Measurements from ENCODE around the gene CARD11. TPM values are rescaled to one million over a fixed set of nuclear protein-coding genes. Genes with fewer than 3 reads are reported as not detected.

The CARD11 gene
- total and polyA plus RNA-seq, 5 donors from 2014 or later: 7.1 to 118 (median 10.8) TPM

DNA sequence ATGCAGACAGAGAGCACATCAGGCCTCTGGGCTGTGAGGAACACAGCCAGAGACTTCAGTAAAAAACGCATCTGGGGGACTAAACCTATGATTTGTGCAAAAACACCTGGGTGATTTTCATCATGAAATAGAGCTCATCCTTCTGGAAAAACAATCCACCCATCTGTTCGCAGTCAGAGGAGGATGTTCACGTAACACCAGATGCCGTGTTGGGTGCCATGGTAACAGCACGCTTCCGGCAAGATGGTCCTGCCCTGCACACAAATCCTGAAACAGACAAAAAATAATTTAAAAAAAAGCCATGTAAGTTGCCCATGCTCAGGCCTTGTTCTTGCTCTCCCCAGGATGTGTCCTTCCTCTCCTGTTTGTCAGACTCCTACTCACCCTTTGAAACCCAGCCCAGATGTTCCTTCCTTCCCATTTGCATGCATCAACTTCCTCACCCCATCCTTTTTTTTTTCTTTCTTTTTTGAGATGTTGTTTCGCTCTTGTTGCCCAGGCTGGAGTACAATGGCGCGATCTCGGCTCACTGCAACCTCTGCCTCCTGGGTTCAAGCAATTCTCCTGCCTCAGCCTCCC is 171.3 kb downstream of the CARD11 start:
- Histone ChIP-seq H3K36me3 (ENCODE audit: control insufficient read depth, insufficient read depth, low read length) (no peaks in the 10 kb centered on the region), H3K4me1 (ENCODE audit: control insufficient read depth, insufficient read depth, low read length, poor library complexity, severe bottlenecking) (peaks cover 32% of the 10 kb centered on the region), H3K4me3 (ENCODE audit: low read depth, low read length) (no peak overlapping the region), H3K27ac (ENCODE audit: insufficient read depth, low read length, poor library complexity, severe bottlenecking) (no peak overlapping the region), H3K9me3 (ENCODE audit: control insufficient read depth in 2 of 2, low read length in 2 of 2) (no peaks in the 10 kb centered on the region), H3K27me3 (ENCODE audit: control insufficient read depth, insufficient read depth, low read length) (no peaks in the 10 kb centered on the region)
- DNase-seq: no peak
- Mint-ChIP-seq H3K27ac (peak overlapping the region; percentile 82 to 94 (median 93)), H3K4me3 (no peak overlapping the region), H3K4me1 (peaks cover 9 to 59% (median 25%) of the 10 kb centered on the region in 4 donors), H3K36me3 (peaks cover 3% of the 10 kb centered on the region), H3K27me3 (no peaks in the 10 kb centered on the region), H3K9me3 (no peaks in the 10 kb centered on the region)
- ATAC-seq (ENCODE audit: low read depth in 2 of 2): no peak

DNA sequence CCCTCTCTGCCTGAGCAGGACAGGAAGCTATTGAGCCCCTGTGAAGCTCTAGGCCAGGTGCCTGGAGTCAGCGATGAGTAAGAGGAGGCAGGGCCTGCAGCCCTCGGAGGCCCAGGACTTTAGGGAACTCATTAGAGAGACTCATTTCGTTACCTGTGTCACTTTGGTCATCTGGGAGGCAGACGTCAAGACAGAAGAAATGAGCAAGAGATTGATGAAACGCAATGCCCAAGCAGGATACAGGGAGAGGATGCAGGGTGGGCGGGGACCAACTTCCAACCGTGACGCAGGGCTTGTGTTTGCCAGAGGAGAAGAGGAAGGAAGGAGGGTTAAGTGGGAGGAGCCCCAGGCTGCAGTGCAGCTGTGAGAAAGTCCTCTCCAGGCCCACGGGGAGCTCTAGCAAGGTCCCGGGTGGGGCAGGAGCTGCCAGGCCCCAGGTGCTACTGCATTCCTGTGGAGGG is 173.2 kb downstream of the CARD11 start:
- DNase-seq (peak; percentile 49 to 83 (median 52)), ATAC-seq (ENCODE audit: low read depth in 2 of 2) (peak; percentile 80 to 82)
- Histone ChIP-seq H3K9me3 (ENCODE audit: control insufficient read depth in 2 of 2, low read length in 2 of 2) (no peaks in the 10 kb centered on the region), H3K4me1 (ENCODE audit: control insufficient read depth, insufficient read depth, low read length, poor library complexity, severe bottlenecking) (peaks cover 32% of the 10 kb centered on the region), H3K4me3 (ENCODE audit: low read depth, low read length) (peak overlapping the region; percentile 77), H3K36me3 (ENCODE audit: control insufficient read depth, insufficient read depth, low read length) (no peaks in the 10 kb centered on the region), H3K27ac (ENCODE audit: insufficient read depth, low read length, poor library complexity, severe bottlenecking) (peak overlapping the region; percentile 58), H3K27me3 (ENCODE audit: control insufficient read depth, insufficient read depth, low read length) (no peaks in the 10 kb centered on the region)
- H3K4me1 Mint-ChIP-seq: peaks cover 9 to 63% (median 28%) of the 10 kb centered on the region in 4 donors
- H3K4me3 Mint-ChIP-seq: peak overlapping the region; percentile 87 to 100 (median 90)
- H3K27me3 Mint-ChIP-seq: no peaks in the 10 kb centered on the region
- no peaks in the 10 kb centered on the region for H3K9me3 Mint-ChIP-seq
- H3K27ac Mint-ChIP-seq: peak overlapping the region; percentile 91 to 98 (median 94)
- peaks cover 3% of the 10 kb centered on the region for H3K36me3 Mint-ChIP-seq

DNA sequence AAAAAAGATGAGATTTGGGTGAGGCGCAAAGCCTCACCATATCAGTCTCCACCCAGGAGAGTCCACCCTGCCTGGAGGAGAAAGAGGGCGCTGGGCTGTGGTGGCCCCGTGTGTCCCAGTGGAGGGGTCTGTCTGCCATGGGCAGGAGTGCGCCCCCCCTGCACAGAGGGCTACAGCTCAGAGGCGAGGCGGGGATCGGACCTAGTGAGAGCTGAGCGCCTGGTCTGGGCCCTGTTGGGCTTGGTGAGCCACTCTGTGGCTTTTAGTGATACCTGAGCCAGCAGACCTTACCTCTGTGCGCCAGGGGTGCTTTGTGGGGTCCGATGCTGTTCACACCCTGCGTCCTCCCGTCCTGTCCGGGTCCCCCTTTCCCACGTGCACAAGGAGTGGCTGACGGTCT is 173.7 kb downstream of the CARD11 start:
- Histone ChIP-seq H3K4me3 (ENCODE audit: low read depth, low read length) (peak overlapping the region; percentile 77), H3K27ac (ENCODE audit: insufficient read depth, low read length, poor library complexity, severe bottlenecking) (peak overlapping the region; percentile 58), H3K36me3 (ENCODE audit: control insufficient read depth, insufficient read depth, low read length) (no peaks in the 10 kb centered on the region), H3K27me3 (ENCODE audit: control insufficient read depth, insufficient read depth, low read length) (no peaks in the 10 kb centered on the region), H3K9me3 (ENCODE audit: control insufficient read depth in 2 of 2, low read length in 2 of 2) (no peaks in the 10 kb centered on the region), H3K4me1 (ENCODE audit: control insufficient read depth, insufficient read depth, low read length, poor library complexity, severe bottlenecking) (peaks cover 33% of the 10 kb centered on the region)
- ATAC-seq (ENCODE audit: low read depth in 2 of 2) (peak in 1 of 2 donors; percentile 7), DNase-seq (no peak)
- Mint-ChIP-seq H3K4me1 (peaks cover 10 to 65% (median 30%) of the 10 kb centered on the region in 4 donors), H3K4me3 (peak overlapping the region; percentile 87 to 100 (median 90)), H3K27ac (peak overlapping the region; percentile 91 to 98 (median 94)), H3K9me3 (no peaks in the 10 kb centered on the region), H3K36me3 (peaks cover 3% of the 10 kb centered on the region), H3K27me3 (no peaks in the 10 kb centered on the region)

DNA sequence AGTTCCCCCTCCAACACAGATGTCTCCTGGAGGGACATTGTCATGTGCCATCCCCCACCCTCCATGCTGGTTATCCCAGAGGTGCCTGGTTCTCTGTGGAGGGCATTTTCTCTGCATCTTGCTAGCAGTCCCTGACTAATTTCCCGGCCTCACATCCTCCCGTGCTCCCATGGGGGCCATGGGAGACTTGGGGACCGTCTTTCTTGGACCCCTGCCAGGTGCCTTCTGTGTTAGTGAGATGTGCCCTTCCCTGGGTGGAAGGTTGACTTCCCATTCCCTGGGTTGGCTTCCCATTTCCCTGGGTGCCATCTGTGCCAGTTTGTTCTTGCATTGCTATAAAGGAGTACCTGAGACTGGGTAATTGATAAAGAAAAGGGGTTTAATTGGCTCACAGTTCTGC is 177.1 kb downstream of the CARD11 start:
- H3K36me3 ChIP-seq (ENCODE audit: control insufficient read depth, insufficient read depth, low read length): no peaks in the 10 kb centered on the region
- Mint-ChIP-seq H3K36me3 (peaks cover 3% of the 10 kb centered on the region), H3K27ac (peak overlapping the region; percentile 23 to 84 (median 83)), H3K4me1 (peaks cover 13 to 68% (median 39%) of the 10 kb centered on the region in 4 donors), H3K4me3 (peak overlapping the region in 1 of 4 donors; percentile 43), H3K9me3 (no peaks in the 10 kb centered on the region), H3K27me3 (no peaks in the 10 kb centered on the region)
- H3K9me3 ChIP-seq (ENCODE audit: control insufficient read depth in 2 of 2, low read length in 2 of 2): no peaks in the 10 kb centered on the region
- no peaks in the 10 kb centered on the region for H3K27me3 ChIP-seq (ENCODE audit: control insufficient read depth, insufficient read depth, low read length)
- no peak overlapping the region for H3K27ac ChIP-seq (ENCODE audit: insufficient read depth, low read length, poor library complexity, severe bottlenecking)
- ATAC-seq (ENCODE audit: low read depth in 2 of 2) (no peak), DNase-seq (no peak)
- H3K4me1 ChIP-seq (ENCODE audit: control insufficient read depth, insufficient read depth, low read length, poor library complexity, severe bottlenecking): peaks cover 54% of the 10 kb centered on the region
- no peak overlapping the region for H3K4me3 ChIP-seq (ENCODE audit: low read depth, low read length)

DNA sequence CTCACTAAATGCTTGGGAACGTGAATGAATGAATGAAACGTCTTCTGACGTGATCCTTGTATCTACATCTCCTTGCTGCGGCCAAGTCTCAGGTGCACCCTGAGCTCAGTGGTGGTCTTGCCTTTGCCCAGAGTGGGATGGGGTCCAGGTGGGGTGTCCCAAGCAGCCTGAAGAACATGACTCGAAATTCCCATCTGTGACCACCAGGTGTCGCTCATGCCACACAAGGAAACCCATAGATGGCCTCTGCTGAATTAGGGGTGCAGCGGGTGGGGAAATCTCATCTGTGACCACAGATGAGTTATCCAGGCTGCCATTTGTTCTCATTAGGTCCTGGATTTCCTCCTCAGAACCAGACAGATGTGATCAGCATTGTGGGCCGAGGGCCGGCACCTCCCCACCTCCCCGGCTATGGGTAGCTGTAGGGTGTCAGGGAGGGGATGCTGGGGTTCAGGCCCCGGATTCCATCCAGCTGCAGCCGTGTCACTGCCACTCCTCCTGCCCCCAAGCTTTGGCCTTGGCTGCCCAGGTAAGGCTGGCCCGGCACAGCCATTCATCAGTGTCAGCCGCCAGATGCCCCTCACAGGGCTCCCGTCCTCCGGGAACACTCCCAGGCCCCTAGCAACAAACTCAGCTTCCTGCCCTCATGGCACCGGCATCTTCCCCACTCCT is 178.5 kb downstream of the CARD11 start:
- DNase-seq (peak; percentile 64 to 83 (median 70)), ATAC-seq (ENCODE audit: low read depth in 2 of 2) (peak; percentile 16 to 26)
- Mint-ChIP-seq H3K36me3 (peaks cover 8% of the 10 kb centered on the region), H3K27me3 (no peaks in the 10 kb centered on the region), H3K9me3 (no peaks in the 10 kb centered on the region), H3K4me1 (peaks cover 13 to 53% (median 31%) of the 10 kb centered on the region in 4 donors), H3K4me3 (peak overlapping the region in 3 of 4 donors; percentile 36 to 82 (median 79)), H3K27ac (peak overlapping the region; percentile 48 to 97 (median 91))
- Histone ChIP-seq H3K27ac (ENCODE audit: insufficient read depth, low read length, poor library complexity, severe bottlenecking) (no peak overlapping the region), H3K4me3 (ENCODE audit: low read depth, low read length) (no peak overlapping the region), H3K9me3 (ENCODE audit: control insufficient read depth in 2 of 2, low read length in 2 of 2) (no peaks in the 10 kb centered on the region), H3K36me3 (ENCODE audit: control insufficient read depth, insufficient read depth, low read length) (no peaks in the 10 kb centered on the region), H3K27me3 (ENCODE audit: control insufficient read depth, insufficient read depth, low read length) (no peaks in the 10 kb centered on the region), H3K4me1 (ENCODE audit: control insufficient read depth, insufficient read depth, low read length, poor library complexity, severe bottlenecking) (peaks cover 39% of the 10 kb centered on the region)

DNA sequence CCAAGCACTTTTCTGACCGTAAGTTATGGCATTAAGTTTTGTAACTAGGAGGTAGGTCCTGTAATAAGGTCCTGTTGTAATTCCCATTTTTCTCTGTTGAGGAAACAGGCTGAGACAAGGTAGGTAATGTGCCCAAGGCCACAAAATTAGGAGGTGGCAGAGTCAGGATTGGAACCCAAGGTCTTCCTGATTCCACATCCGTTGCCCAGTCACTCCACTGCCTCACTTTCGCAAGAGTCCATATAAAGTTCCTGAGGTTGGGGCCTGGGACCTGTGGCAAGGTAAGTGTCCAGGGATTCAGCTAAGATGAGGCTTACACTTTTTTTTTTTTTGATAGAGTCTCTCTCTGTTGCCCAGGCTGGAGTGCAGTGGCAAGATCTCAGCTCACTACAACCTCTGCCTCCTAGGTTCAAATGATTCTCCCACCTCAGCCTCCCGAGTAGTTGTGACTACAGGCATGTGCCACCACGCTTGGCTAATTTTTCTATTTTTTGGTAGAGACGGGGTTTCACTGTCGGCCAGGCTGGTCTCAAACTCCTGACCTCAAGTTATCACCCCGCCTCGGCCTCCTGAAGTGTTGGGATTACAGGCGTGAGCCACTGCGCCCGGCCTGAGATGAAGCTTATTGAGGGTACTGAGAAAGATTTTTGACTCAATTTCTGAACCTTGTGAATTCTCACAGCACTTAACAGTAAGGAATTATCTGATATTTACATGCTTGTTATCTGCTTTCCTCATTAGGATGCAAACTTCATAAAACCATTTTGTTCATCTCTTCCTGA is 179.3 kb downstream of the CARD11 start:
- H3K36me3 Mint-ChIP-seq: peaks cover 13% of the 10 kb centered on the region
- DNase-seq (no peak), ATAC-seq (ENCODE audit: low read depth in 2 of 2) (no peak)
- peak overlapping the region in 3 of 4 donors; percentile 36 to 79 (median 68) for H3K4me3 Mint-ChIP-seq
- H3K4me1 Mint-ChIP-seq: peaks cover 12 to 46% (median 28%) of the 10 kb centered on the region in 4 donors
- Histone ChIP-seq H3K36me3 (ENCODE audit: control insufficient read depth, insufficient read depth, low read length) (no peaks in the 10 kb centered on the region), H3K4me1 (ENCODE audit: control insufficient read depth, insufficient read depth, low read length, poor library complexity, severe bottlenecking) (peaks cover 32% of the 10 kb centered on the region), H3K27ac (ENCODE audit: insufficient read depth, low read length, poor library complexity, severe bottlenecking) (peak overlapping the region; percentile 67), H3K4me3 (ENCODE audit: low read depth, low read length) (peak overlapping the region; percentile 32), H3K9me3 (ENCODE audit: control insufficient read depth in 2 of 2, low read length in 2 of 2) (no peaks in the 10 kb centered on the region), H3K27me3 (ENCODE audit: control insufficient read depth, insufficient read depth, low read length) (no peaks in the 10 kb centered on the region)
- H3K27ac Mint-ChIP-seq: peak overlapping the region; percentile 91 to 100 (median 94)
- H3K9me3 Mint-ChIP-seq: no peaks in the 10 kb centered on the region
- no peaks in the 10 kb centered on the region for H3K27me3 Mint-ChIP-seq

DNA sequence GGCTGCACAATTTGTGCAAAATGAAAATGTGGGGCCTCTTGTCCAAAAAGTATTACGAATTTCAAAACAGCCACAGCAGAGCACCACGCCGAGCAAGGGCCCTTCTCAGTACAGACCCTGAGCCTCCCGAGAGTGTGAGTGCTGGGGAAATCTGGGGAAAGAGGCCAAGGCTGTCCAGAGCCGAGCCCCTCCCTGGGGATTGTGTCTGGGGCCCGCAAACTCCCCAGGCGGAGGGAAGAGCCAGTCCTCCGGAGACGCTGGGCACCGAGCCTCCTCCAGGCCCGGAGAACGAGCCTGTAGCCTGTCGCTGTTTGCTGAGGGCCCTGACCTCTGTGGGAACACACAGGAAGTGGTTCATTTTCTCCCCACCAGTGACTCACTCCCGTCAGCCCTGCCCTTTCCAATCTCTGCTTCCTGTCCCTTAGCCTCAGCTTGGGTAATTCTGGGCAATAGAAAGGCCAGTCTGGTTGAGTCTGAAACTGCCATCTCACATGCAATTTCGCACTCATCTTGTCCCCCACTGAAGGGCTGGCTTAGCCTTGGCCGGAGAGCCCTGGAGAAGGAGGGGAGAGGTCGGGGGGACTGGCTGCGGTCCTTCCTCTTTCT is 180.1 kb downstream of the CARD11 start:
- no peaks in the 10 kb centered on the region for H3K36me3 ChIP-seq (ENCODE audit: control insufficient read depth, insufficient read depth, low read length)
- H3K27me3 ChIP-seq (ENCODE audit: control insufficient read depth, insufficient read depth, low read length): no peaks in the 10 kb centered on the region
- H3K9me3 ChIP-seq (ENCODE audit: control insufficient read depth in 2 of 2, low read length in 2 of 2): no peaks in the 10 kb centered on the region
- peak overlapping the region; percentile 91 to 100 (median 94) for H3K27ac Mint-ChIP-seq
- peak overlapping the region; percentile 67 for H3K27ac ChIP-seq (ENCODE audit: insufficient read depth, low read length, poor library complexity, severe bottlenecking)
- H3K36me3 Mint-ChIP-seq: peaks cover 10% of the 10 kb centered on the region
- ATAC-seq (ENCODE audit: low read depth in 2 of 2) (peak; percentile 96 to 98), DNase-seq (peak; percentile 41 to 93 (median 59))
- peak overlapping the region; percentile 27 to 86 (median 70) for H3K4me3 Mint-ChIP-seq
- H3K9me3 Mint-ChIP-seq: no peaks in the 10 kb centered on the region
- H3K4me1 Mint-ChIP-seq: peaks cover 4 to 37% (median 22%) of the 10 kb centered on the region in 4 donors
- no peaks in the 10 kb centered on the region for H3K27me3 Mint-ChIP-seq
- H3K4me3 ChIP-seq (ENCODE audit: low read depth, low read length): peak overlapping the region; percentile 32
- peaks cover 24% of the 10 kb centered on the region for H3K4me1 ChIP-seq (ENCODE audit: control insufficient read depth, insufficient read depth, low read length, poor library complexity, severe bottlenecking)
